LNCaP clone FGC (cell line): Measurements from ENCODE around the gene CLEC17A.
A peak's percentile ranks its signal among the peaks of the same experiment; 100 is the strongest.

Experiments used
- DNase-seq: peaks from one replicate; pipeline ENCODE4 v3.0.0-alpha.2; 2011; ENCODE audit warnings: low read depth
- H3K4me3 ChIP-seq: 2 replicates; pipeline ENCODE4 v1.5.1; 2011; ENCODE audit warnings: mild to moderate bottlenecking, low read depth, low read length, control low read depth
- TF ChIP-seq, protein P1 (sequence below): IDR thresholded peaks from 2 replicates; pipeline ENCODE4 v1.5.1; 2012; ENCODE audit warnings: mild to moderate bottlenecking; ENCODE audit not compliant: control insufficient read depth, insufficient read depth; ENCODE audit errors: extremely low read depth

Gene CLEC17A

DNA sequence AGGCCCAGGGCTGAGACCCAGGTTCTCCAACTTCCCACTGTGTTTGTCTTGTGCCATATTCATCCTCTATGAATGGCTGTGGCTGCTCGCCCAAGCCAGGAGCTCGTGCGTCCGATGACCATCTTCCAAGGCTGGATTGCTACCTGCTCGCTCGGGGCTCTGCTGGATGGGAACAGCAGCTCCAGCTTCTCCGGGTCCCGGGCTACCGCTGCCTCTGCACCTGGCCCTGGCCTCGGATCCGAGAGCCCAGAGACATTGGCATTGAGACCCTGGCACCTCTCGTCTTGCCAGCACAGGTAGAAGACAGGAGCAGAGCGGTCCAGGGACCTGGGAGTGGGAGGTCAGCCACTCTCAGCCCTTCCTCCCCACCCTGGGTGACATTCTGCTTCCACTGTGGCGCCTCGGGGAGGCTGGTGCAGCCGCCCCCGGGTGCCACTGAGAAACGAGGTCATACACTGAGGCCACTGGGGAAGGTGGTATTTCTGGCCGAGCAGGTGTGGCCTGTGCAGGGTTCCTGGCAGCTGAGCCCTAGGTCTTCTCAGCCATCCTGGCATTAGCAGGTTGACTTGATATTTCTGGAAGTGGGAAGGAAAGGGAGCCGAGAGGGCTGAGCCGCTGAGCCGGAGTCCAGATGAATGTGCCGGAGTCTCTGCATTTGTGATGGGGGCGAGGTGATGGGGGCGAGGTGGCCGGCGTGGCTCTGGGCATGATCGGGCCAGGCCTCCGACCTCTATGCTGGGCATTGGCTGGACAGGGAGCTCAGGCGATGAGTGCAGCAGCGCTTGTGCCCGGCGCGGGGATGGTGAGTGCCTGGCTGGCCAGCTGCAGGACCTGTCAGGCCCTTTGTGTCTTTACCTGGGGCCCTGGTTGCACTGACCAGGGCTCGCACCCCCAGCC, 29.6 kb upstream of the CLEC17A start:
- no peak for DNase-seq
- TF ChIP-seq, protein P1, sequence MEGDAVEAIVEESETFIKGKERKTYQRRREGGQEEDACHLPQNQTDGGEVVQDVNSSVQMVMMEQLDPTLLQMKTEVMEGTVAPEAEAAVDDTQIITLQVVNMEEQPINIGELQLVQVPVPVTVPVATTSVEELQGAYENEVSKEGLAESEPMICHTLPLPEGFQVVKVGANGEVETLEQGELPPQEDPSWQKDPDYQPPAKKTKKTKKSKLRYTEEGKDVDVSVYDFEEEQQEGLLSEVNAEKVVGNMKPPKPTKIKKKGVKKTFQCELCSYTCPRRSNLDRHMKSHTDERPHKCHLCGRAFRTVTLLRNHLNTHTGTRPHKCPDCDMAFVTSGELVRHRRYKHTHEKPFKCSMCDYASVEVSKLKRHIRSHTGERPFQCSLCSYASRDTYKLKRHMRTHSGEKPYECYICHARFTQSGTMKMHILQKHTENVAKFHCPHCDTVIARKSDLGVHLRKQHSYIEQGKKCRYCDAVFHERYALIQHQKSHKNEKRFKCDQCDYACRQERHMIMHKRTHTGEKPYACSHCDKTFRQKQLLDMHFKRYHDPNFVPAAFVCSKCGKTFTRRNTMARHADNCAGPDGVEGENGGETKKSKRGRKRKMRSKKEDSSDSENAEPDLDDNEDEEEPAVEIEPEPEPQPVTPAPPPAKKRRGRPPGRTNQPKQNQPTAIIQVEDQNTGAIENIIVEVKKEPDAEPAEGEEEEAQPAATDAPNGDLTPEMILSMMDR, result no peak
- no peak overlapping the region for H3K4me3 ChIP-seq

DNA sequence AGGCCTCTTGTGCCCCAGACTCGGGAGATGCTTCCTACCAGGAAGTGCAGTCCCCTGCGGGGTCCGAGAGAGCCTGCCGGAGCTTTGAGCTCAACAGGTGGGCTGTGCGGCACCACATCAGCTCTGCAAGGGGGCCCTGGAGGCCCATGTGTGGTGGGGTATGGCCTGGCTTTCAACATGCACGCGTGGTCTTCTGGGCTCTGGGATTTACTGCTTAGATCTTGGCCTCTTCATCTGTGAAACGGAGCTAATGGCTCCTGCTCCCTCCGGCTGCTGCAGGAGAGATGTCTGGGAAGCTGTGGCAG, 29.0 kb upstream of the CLEC17A start:
- no peak for DNase-seq
- 0 out of 2 replicates have a peak overlapping the region, but pooled peaks have one; percentile 18 for H3K4me3 ChIP-seq

DNA sequence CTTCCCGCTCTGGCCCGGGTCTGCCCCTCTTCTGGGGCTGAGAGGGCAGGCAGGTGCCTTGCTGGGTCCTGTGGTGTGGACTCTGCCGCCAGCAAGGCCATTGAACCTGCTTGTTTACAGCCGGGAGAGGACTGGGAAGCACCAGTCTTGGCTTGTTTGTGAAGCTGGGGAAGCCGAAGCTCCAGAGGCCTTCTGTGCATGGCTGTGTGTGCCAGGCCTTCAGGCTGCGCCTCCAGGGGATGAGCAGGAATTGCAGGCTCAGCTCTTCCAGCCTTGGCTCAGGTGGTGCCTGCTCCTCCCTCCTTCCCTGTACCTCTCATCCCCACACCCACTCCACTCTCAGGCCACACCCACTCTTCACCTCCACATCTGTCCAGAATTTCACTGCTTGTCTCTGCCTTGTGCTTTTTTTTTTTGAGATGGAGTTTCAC, 28.5 kb upstream of the CLEC17A start:
- peak; percentile 89 for DNase-seq
- TF ChIP-seq, protein P1, result peak; percentile 46
- 0 out of 2 replicates have a peak overlapping the region, but pooled peaks have one; percentile 18 for H3K4me3 ChIP-seq

More for the DNA sequence above, 29.0 kb upstream of the CLEC17A start:
- TF ChIP-seq, protein P1, result no peak

DNA sequence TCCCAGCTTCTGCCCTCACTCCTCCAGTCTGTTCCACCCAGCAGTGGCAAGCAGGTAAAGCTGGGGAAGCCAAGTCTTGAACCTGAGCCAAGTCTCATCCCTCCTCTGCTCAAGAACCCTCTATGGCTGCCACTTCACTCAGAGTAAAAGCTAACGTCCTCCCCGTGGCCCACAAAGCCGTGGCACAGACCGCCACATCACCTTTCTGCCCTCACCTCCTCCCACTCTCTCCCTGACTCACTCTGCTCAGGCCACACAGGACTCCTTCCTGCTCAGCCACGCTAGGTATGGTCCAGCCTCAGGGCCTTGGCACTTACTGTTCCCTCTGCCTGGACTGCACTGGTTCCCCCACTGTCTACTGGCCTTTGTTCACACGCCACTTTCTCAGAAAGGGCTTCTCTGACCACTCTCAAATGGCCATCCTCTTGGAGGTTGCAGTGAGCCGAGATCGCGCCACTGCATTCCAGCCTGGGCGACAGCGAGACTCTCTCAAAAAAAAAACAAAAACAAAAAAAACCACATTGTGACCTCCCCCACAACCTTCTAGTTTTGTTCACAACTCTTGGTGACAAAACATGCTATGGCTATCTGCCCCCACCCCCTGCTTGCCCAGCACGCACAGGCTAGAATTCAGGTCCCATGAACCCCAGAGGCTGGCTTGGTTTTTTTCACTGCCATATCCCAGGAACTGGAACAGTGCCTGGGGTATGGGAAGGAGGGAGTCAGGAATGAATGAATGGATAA, 26.8 kb upstream of the CLEC17A start:
- TF ChIP-seq, protein P1, result no peak
- no peak overlapping the region for H3K4me3 ChIP-seq
- DNase-seq, result no peak

DNA sequence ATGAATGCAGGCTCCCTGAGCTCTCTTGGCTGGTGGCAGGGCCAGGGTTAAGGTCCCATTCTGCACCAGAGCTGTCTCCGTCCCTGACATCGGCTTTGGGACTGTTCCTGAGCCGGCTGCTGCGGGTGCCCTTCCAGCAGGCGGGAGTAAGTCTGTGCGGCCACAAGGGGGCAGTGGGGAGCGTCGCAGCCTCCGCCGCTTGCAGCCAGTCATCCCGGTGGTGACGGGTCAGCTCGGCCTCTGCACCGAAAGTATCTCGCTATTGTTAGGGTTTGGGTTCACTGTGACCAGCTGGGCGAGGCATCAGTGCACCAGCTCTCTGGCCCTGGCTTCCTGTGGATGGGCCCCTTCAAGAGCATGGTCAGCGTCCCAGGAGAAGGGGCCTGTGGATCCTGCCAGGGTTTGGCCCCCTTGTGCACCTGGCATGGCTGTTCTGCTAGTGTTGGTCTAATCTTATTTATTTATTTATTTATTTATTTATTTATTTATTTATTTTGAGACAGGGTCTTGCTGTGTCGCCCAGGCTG, 26.2 kb upstream of the CLEC17A start:
- no peak overlapping the region for H3K4me3 ChIP-seq
- DNase-seq, result no peak

DNA sequence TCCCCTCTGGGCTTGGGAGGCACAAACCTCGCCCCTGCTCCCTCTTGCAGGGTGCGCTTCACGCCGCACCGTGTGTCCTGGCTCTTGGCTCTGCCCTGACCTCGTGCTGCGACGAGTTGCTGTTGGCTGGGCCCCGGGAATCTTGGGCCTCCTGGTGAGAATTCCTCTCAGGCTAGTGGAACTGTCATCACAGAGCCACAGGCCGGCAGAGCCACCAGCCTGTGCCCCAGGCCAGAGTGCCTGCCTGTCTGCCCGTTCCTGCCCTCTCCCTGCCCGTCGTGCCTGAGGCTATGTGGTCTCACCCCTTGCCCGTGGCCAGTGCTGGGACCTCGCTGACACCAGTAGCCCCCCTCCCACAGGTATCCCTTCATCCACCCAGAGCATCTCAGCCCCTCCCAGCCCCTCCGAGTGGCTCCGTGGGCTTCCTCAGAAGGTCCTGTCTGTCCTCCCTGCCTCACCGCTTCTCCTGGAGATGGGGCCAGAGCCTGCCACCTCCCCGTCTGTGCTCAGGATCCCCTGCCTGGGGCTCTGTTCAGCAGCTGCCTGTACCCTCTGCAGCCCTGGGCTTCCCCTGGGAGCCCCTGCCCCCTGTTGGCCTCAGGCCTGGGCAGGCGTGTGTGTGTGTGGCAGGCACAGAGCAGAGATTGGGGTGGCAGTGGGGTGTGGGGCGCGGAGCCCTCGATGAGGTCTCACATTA, 24.4 kb upstream of the CLEC17A start:
- no peak for DNase-seq
- H3K4me3 ChIP-seq, result no peak overlapping the region
- TF ChIP-seq, protein P1, result no peak

More for the DNA sequence above, 26.2 kb upstream of the CLEC17A start:
- TF ChIP-seq, protein P1, result peak; percentile 96
